HepG2 (cell line): ENCODE measurements around the gene SIAH1. TPM values are rescaled to one million over a fixed set of nuclear protein-coding genes. Genes with fewer than 3 reads are reported as not detected.

Experiments
- CBFB ChIP-seq: sonication (generic); formaldehyde crosslinking; IDR thresholded peaks from 2 replicates; pipeline ENCODE4 v1.4.0; 2020; ENCODE audit warnings: missing genetic modification reagents
- HDAC2 ChIP-seq: sonication (generic); formaldehyde crosslinking; IDR thresholded peaks from 2 replicates; pipeline ENCODE4 v1.4.0; 2020; ENCODE audit warnings: missing genetic modification reagents
- HNRNPLL ChIP-seq: fragments of 200-400 bp; formaldehyde crosslinking; IDR thresholded peaks from 2 replicates; pipeline ENCODE4 v1.6.1; 2017; ENCODE audit warnings: mild to moderate bottlenecking, low read depth, low read length; ENCODE audit not compliant: poor library complexity, severe bottlenecking
- HOXA7 ChIP-seq: sonication (generic); formaldehyde crosslinking; IDR thresholded peaks from 2 replicates; pipeline ENCODE4 v1.8.1; 2022; ENCODE audit warnings: mild to moderate bottlenecking, missing genetic modification reagents, moderate library complexity
- IRF2 ChIP-seq: IDR thresholded peaks from 2 replicates; pipeline ENCODE4 v1.6.1; 2018; ENCODE audit warnings: missing genetic modification reagents, missing compliant biosample characterization
- NCOR1 ChIP-seq: fragments of 200-600 bp; sonication (generic); IDR thresholded peaks from 2 replicates; pipeline ENCODE4 v1.7.0; 2017; ENCODE audit warnings: antibody characterized with exemption, low read length, borderline replicate concordance
- NFE2 ChIP-seq: sonication (generic); formaldehyde crosslinking; IDR thresholded peaks from 2 replicates; pipeline ENCODE4 v1.4.0; 2020; ENCODE audit warnings: missing genetic modification reagents
- RAD21 ChIP-seq: fragments of 450-650 bp; formaldehyde crosslinking; IDR thresholded peaks from 2 replicates; pipeline ENCODE4 v1.5.0; 2020; ENCODE audit warnings: mild to moderate bottlenecking
- RARA ChIP-seq: IDR thresholded peaks from 2 replicates; pipeline ENCODE4 v1.6.1; 2016; ENCODE audit warnings: missing genetic modification reagents, missing compliant biosample characterization
- SALL1 ChIP-seq: sonication (generic); formaldehyde crosslinking; IDR thresholded peaks from 2 replicates; pipeline ENCODE4 v1.8.0; 2022; ENCODE audit warnings: mild to moderate bottlenecking, missing genetic modification reagents
- SATB2 ChIP-seq: sonication (generic); formaldehyde crosslinking; IDR thresholded peaks from 2 replicates; pipeline ENCODE4 v1.5.0; 2020; ENCODE audit warnings: missing genetic modification reagents
- SKI ChIP-seq: fragments of 450-650 bp; IDR thresholded peaks from one replicate; pipeline ENCODE4 v1.6.1; 2018; ENCODE audit warnings: mild to moderate bottlenecking; ENCODE audit not compliant: partially characterized antibody
- SOX5 ChIP-seq: IDR thresholded peaks from 2 replicates; pipeline ENCODE4 v1.6.1; 2016; ENCODE audit warnings: borderline replicate concordance
- SP1 ChIP-seq, 2 experiments: fragments of 450-650 bp in 1 of 2; sonication (generic) in 1 of 2; formaldehyde crosslinking in 1 of 2; IDR thresholded peaks; 2 replicates each; pipeline versions ENCODE4 v1.4.0 to v1.6.1; 2016 to 2020; ENCODE audit warnings: missing genetic modification reagents in 1 of 2
- SP5 ChIP-seq: IDR thresholded peaks from 2 replicates; pipeline ENCODE4 v1.6.1; 2016; ENCODE audit warnings: low read depth, borderline replicate concordance
- TBP ChIP-seq: sonication (generic); formaldehyde crosslinking; IDR thresholded peaks from 2 replicates; pipeline ENCODE4 v1.5.0; 2020; ENCODE audit warnings: missing genetic modification reagents
- XBP1 ChIP-seq: sonication (generic); formaldehyde crosslinking; IDR thresholded peaks from 2 replicates; pipeline ENCODE4 v1.5.0; 2020; ENCODE audit warnings: missing genetic modification reagents
- ZBTB43 ChIP-seq: sonication (generic); formaldehyde crosslinking; conservative IDR thresholded peaks from 2 replicates; pipeline ENCODE4 v1.4.0; 2020; ENCODE audit warnings: missing genetic modification reagents
- ZNF10 ChIP-seq: sonication (generic); formaldehyde crosslinking; IDR thresholded peaks from 2 replicates; pipeline ENCODE4 v1.4.0; 2020; ENCODE audit warnings: mild to moderate bottlenecking, low read depth, missing genetic modification reagents, borderline replicate concordance
- ZNF12 ChIP-seq: sonication (generic); formaldehyde crosslinking; IDR thresholded peaks from 2 replicates; pipeline ENCODE4 v1.5.0; 2020; ENCODE audit warnings: missing genetic modification reagents
- ZNF235 ChIP-seq: sonication (generic); formaldehyde crosslinking; IDR thresholded peaks from 2 replicates; pipeline ENCODE4 v1.8.1; 2023; ENCODE audit warnings: mild to moderate bottlenecking, missing genetic modification reagents, borderline replicate concordance
- ZNF670 ChIP-seq: sonication (generic); formaldehyde crosslinking; IDR thresholded peaks from 2 replicates; pipeline ENCODE4 v1.8.0; 2022; ENCODE audit warnings: mild to moderate bottlenecking, missing genetic modification reagents, borderline replicate concordance
- ZNF7 ChIP-seq: IDR thresholded peaks from 2 replicates; pipeline ENCODE4 v1.6.1; 2016; ENCODE audit warnings: missing biosample characterization, missing genetic modification reagents
- ZUFSP ChIP-seq: sonication (generic); formaldehyde crosslinking; IDR thresholded peaks from 2 replicates; pipeline ENCODE4 v1.9.0; 2021; ENCODE audit warnings: missing genetic modification reagents, mild to moderate bottlenecking, borderline replicate concordance
- polyA plus RNA-seq, 8 experiments: library from polyadenylated mRNA; depleted of rRNA in 3 of 8; stranded (reverse) in 7 of 8; unstranded in 1 of 8; fragments of >200 nt; fragmentation: Illumina TruSeq in 4 of 8; extraction: Trizol in 4 of 8; gene quantifications; 2 replicates each; pipeline versions ENCODE4 v1.2.1 to v1.2.3, GENCODE V29; 2011 to 2016; ENCODE audit warnings: low read depth in 4 of 8, missing spikeins in 1 of 8, mixed read lengths in 1 of 8; ENCODE audit not compliant: insufficient read depth in 1 of 8
- total RNA-seq, 5 experiments: library from RNA; depleted of rRNA; stranded (reverse); fragments of >200 nt; fragmentation: Illumina TruSeq; extraction: Trizol; gene quantifications; 2 replicates each; pipeline ENCODE4 v1.2.3, GENCODE V29; 2016; ENCODE audit warnings: low read depth in 1 of 5
- TF ChIP-seq, protein P1 (sequence below): sonication (generic); formaldehyde crosslinking; conservative IDR thresholded peaks from 2 replicates; pipeline ENCODE4 v1.8.0; 2022; ENCODE audit warnings: mild to moderate bottlenecking, moderate library complexity, missing genetic modification reagents
- TF ChIP-seq, protein P2 (sequence below): IDR thresholded peaks from 2 replicates; pipeline ENCODE4 v1.6.1; 2016; ENCODE audit warnings: missing genetic modification reagents, missing compliant biosample characterization

The SIAH1 gene
- total and polyA plus RNA-seq, 2 of the 13 experiments (the other 11 are each of a cell fraction or from before 2014, with no cell fraction given), result 16.0 to 28.6 TPM

DNA sequence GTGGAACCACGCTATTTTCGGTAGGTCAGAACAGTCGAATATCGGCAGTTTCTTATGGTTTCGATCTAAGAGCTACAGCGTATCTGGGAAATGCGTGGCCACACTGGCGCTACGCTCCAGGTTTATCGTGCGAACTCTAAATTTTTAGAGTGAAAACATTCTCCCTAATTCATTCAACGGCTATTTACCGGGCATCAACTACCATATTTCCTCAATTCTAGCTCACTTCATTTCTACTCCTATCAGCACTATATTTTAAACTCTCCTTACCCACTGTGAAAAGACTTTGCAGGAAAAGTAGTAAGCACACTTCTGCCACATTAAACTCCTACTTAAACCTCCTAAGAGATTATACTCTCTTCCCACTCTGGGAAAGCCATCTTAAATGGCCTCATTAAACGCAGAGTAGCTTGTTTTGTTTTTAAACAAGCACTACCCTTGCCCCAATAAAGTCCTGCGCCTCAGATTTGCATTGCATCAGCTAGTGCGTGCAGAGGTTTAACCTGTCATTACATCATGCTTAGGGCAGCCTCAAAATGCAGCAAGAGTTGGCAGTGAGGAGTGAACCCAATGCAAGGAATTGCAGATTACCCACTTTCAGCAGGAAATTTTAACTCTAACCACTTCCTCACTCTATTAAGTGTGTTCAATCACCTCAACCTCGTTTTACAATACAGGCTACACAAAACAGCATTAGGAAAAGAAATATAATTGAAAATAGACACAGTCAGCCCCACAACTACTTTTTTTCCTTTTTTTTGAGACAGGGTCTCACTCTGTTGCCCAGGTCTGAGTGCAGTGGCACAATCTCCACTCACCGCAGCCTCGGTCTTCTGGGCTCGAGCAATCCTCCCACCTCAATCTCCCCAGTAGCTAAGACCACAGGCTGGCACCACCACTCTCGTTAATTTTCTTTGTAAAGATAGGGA lies 18.8 kb downstream of the SIAH1 start (continued):
- TF ChIP-seq, protein P1, sequence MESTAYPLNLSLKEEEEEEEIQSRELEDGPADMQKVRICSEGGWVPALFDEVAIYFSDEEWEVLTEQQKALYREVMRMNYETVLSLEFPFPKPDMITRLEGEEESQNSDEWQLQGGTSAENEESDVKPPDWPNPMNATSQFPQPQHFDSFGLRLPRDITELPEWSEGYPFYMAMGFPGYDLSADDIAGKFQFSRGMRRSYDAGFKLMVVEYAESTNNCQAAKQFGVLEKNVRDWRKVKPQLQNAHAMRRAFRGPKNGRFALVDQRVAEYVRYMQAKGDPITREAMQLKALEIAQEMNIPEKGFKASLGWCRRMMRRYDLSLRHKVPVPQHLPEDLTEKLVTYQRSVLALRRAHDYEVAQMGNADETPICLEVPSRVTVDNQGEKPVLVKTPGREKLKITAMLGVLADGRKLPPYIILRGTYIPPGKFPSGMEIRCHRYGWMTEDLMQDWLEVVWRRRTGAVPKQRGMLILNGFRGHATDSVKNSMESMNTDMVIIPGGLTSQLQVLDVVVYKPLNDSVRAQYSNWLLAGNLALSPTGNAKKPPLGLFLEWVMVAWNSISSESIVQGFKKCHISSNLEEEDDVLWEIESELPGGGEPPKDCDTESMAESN (CRISPR knock-in tag), result no peak; the same call in 1 of the 2 replicates
- no peak for TF ChIP-seq SP5 (CRISPR knock-in tag)
- peak; percentile 46; the same call in 1 of the 2 replicates for TF ChIP-seq SALL1
- TF ChIP-seq RARA (CRISPR knock-in tag), result peak; percentile 66
- TF ChIP-seq ZUFSP (CRISPR knock-in tag), result no peak
- TF ChIP-seq XBP1, result no peak
- no peak for TF ChIP-seq ZNF10 (CRISPR knock-in tag)
- no peak for TF ChIP-seq SATB2
- TF ChIP-seq SP1 (IDR thresholded peaks at IDR 0.05), result no peak
- no peak for TF ChIP-seq SP1 (CRISPR knock-in tag; IDR thresholded peaks at IDR 0.05)
- TF ChIP-seq ZNF235 (CRISPR knock-in tag), result peak; percentile 10; the same call in 1 of the 2 replicates
- peak; percentile 8; the same call in 1 of the 2 replicates for TF ChIP-seq NCOR1
- peak; percentile 11; the same call in 1 of the 2 replicates for TF ChIP-seq HDAC2 (CRISPR knock-in tag)
- no peak for TF ChIP-seq TBP (CRISPR knock-in tag)
- TF ChIP-seq ZNF12 (CRISPR knock-in tag), result 0 out of 2 replicates have a peak, but pooled peaks have one; percentile 43
- TF ChIP-seq ZNF7 (CRISPR knock-in tag), result peak; percentile 94
- no peak for TF ChIP-seq RAD21 (CRISPR knock-in tag)
- peak; percentile 46 for TF ChIP-seq IRF2
- TF ChIP-seq NFE2 (CRISPR knock-in tag), result no peak
- 0 out of 2 replicates have a peak, but pooled peaks have one; percentile 6 for TF ChIP-seq SOX5 (CRISPR knock-in tag)
- no peak for TF ChIP-seq ZNF670 (CRISPR knock-in tag)
- TF ChIP-seq, protein P2, sequence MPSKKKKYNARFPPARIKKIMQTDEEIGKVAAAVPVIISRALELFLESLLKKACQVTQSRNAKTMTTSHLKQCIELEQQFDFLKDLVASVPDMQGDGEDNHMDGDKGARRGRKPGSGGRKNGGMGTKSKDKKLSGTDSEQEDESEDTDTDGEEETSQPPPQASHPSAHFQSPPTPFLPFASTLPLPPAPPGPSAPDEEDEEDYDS, result 0 out of 2 replicates have a peak, but pooled peaks have one; percentile 18
- no peak for TF ChIP-seq CBFB (CRISPR knock-in tag)
- no peak for TF ChIP-seq ZBTB43 (CRISPR knock-in tag)
- TF ChIP-seq HOXA7 (CRISPR knock-in tag), result no peak
- no peak for TF ChIP-seq HNRNPLL
- no peak for TF ChIP-seq SKI
